GM12878 (cell line): ENCODE results near the gene LEMD1. TPM values are rescaled to one million over a fixed set of nuclear protein-coding genes. Genes with fewer than 3 reads are reported as not detected.

Experiments
- ATAC-seq: fragments of 200-7000 bp; cut with Tn5 transposase; 3 replicates; pipeline ENCODE4 v1.9.1; 2020; ENCODE audit warnings: mild to moderate bottlenecking, moderate library complexity
- BruUV-seq: library from RNA; stranded (reverse); fragments of 400-500 nt; replicated peaks from 2 replicates; lab custom pipeline; 2021; lab: Mats Ljungman, UMichigan
- CTCF ChIA-PET: fragments of 300-600 bp; sonication (Branson Sonifier 250); formaldehyde crosslinking; extraction: SDS; loops from one replicate; lab custom pipeline; 2021; ENCODE audit warnings: inconsistent platforms; lab: Yijun Ruan, JAX
- POLR2A ChIA-PET: fragments of 350-600 bp; formaldehyde crosslinking; extraction: SDS; loops from one replicate; lab custom pipeline; 2021; ENCODE audit warnings: inconsistent platforms; lab: Charles Lee
- RAD21 ChIA-PET: fragments of 300-600 bp; sonication (Branson Sonifier 250); formaldehyde crosslinking; loops from one replicate; lab custom pipeline; 2023; ENCODE audit warnings: antibody characterized with exemption; ENCODE audit not compliant: unreplicated experiment; lab: Charles Lee
- SMC1A ChIA-PET: fragments of 300-600 bp; sonication (Branson Sonifier 250); formaldehyde crosslinking; loops from one replicate; lab custom pipeline; 2023; ENCODE audit not compliant: unreplicated experiment, uncharacterized antibody; lab: Charles Lee
- DNase-seq: peaks from one replicate; pipeline ENCODE4 v3.0.0-alpha.2; 2011; ENCODE audit warnings: low read depth, low spot score
- FAIRE-seq: peaks from 3 replicates; lab custom pipeline; 2011; peaks lifted over from hg19 to GRCh38; lab: Jason Lieb, UNC
- H2AFZ ChIP-seq: 2 replicates; pipeline ENCODE4 v1.6.0; 2011; ENCODE audit warnings: low read depth, low read length, control low read depth; ENCODE audit not compliant: control insufficient read depth
- H3K27ac ChIP-seq: 2 replicates; pipeline ENCODE4 v1.5.1; 2011; ENCODE audit warnings: control low read depth; ENCODE audit not compliant: control insufficient read depth, insufficient read depth
- H3K27me3 ChIP-seq, 2 experiments: replicated peaks in 1 of 2; 2 replicates each; pipeline versions ENCODE4 v1.6.0 to v1.6.1; 2011; ENCODE audit warnings: low read length in 1 of 2; ENCODE audit not compliant: control insufficient read depth in 2 of 2, insufficient read depth in 2 of 2
- H3K36me3 ChIP-seq, 2 experiments: 2 replicates each; pipeline ENCODE4 v1.5.1; 2011; ENCODE audit warnings: low read length in 1 of 2; ENCODE audit not compliant: control insufficient read depth in 2 of 2, insufficient read depth in 2 of 2
- H3K4me1 ChIP-seq: 2 replicates; pipeline ENCODE4 v1.6.1; 2011; ENCODE audit warnings: mild to moderate bottlenecking, low read length, moderate library complexity, mixed read lengths; ENCODE audit not compliant: control insufficient read depth, insufficient read depth
- H3K4me2 ChIP-seq: 2 replicates; pipeline ENCODE4 v1.6.0; 2011; ENCODE audit warnings: control low read depth; ENCODE audit not compliant: control insufficient read depth, insufficient read depth
- H3K4me3 ChIP-seq: fragments of 200-600 bp; sonication (generic); 2 replicates; pipeline ENCODE4 v1.5.1; 2016
- H3K79me2 ChIP-seq: 2 replicates; pipeline ENCODE4 v1.6.0; 2011; ENCODE audit warnings: low read length; ENCODE audit not compliant: control insufficient read depth, insufficient read depth
- H3K9ac ChIP-seq: 2 replicates; pipeline ENCODE4 v1.8.0; 2011; ENCODE audit warnings: low read length, control low read depth, mixed read lengths; ENCODE audit not compliant: control insufficient read depth, insufficient read depth
- H3K9me3 ChIP-seq: replicated peaks from 3 replicates; pipeline ENCODE4 v1.5.1; 2011; ENCODE audit warnings: mild to moderate bottlenecking, low read length; ENCODE audit not compliant: control insufficient read depth, insufficient read depth
- H4K20me1 ChIP-seq: 2 replicates; pipeline ENCODE4 v1.6.0; 2011; ENCODE audit not compliant: control insufficient read depth, insufficient read depth
- BCL11A ChIP-seq: IDR thresholded peaks from 2 replicates; pipeline ENCODE4 v1.6.1; 2011; ENCODE audit warnings: low read depth, low read length
- BHLHE40 ChIP-seq, 2 experiments: fragments of 450-650 bp in 1 of 2; IDR thresholded peaks; 2 replicates each; pipeline ENCODE4 v1.6.1; 2011 to 2017; ENCODE audit warnings: low read depth in 2 of 2, borderline replicate concordance in 1 of 2, improper control_type of control experiment in 1 of 2, low read length in 1 of 2, mild to moderate bottlenecking in 1 of 2
- CBX5 ChIP-seq: sonication (generic); IDR thresholded peaks from 2 replicates; pipeline ENCODE4 v1.6.1; 2016; ENCODE audit warnings: low read depth, moderate library complexity, mild to moderate bottlenecking, inconsistent platforms
- CREM ChIP-seq: IDR thresholded peaks from 2 replicates; pipeline ENCODE4 v1.6.1; 2014; ENCODE audit warnings: antibody characterized with exemption, low read depth
- FOS ChIP-seq: IDR thresholded peaks from 3 replicates; pipeline ENCODE4 v1.6.1; 2011; ENCODE audit warnings: borderline replicate concordance; ENCODE audit not compliant: insufficient read length; ENCODE audit errors: extremely low read depth
- IKZF1 ChIP-seq: fragments of 450-650 bp; conservative IDR thresholded peaks from 2 replicates; pipeline ENCODE4 v1.6.1; 2017; ENCODE audit warnings: antibody characterized with exemption, mild to moderate bottlenecking
- PML ChIP-seq: IDR thresholded peaks from 2 replicates; pipeline ENCODE4 v1.6.1; 2012; ENCODE audit warnings: low read length, inconsistent platforms
- SIX5 ChIP-seq: IDR thresholded peaks from 2 replicates; pipeline ENCODE4 v1.6.1; 2011; ENCODE audit warnings: mild to moderate bottlenecking, low read depth, low read length, moderate library complexity; ENCODE audit not compliant: severe bottlenecking
- SREBF2 ChIP-seq: IDR thresholded peaks from 2 replicates; pipeline ENCODE4 v1.6.1; 2012; ENCODE audit warnings: mild to moderate bottlenecking, low read length
- WGBS: methylation state at CpG from one replicate; pipeline ENCODE4 v1.1.6; 2016; ENCODE audit warnings: low lambda C conversion rate; ENCODE audit not compliant: insufficient replicate concordance, insufficient coverage; ENCODE audit errors: missing lambda C conversion rate; 5-methylcytosine and 5-hydroxymethylcytosine counted together
- in situ Hi-C: fragments of 300-500 bp; cut with MboI; formaldehyde crosslinking; loops from 9 replicates; pipeline ENCODE4 v1.14.3; 2018; ENCODE audit warnings: mixed read lengths
- intact Hi-C: fragments of 100-400 bp; cut with micrococcal nuclease; formaldehyde crosslinking; loops from one replicate; pipeline ENCODE4 v1.14.2; 2022; ENCODE audit not compliant: unreplicated experiment
- polyA plus RNA-seq, 11 experiments: library from polyadenylated mRNA; depleted of rRNA in 4 of 11; unstranded in 6 of 11; stranded (reverse) in 5 of 11; fragments of >200 nt; fragmentation: Nextera tagmentation in 4 of 11; fragmentation: Illumina TruSeq in 1 of 11; extraction: Ambion mirVana in 4 of 11; extraction: Trizol in 1 of 11; gene quantifications; 1 replicate in 1 of 11; 2 replicates in 10 of 11; pipeline versions ENCODE4 v1.2.1 to v1.2.3, GENCODE V29; 2011 to 2016; ENCODE audit warnings: inconsistent platforms in 2 of 11, missing spikeins in 2 of 11, low read depth in 1 of 11
- total RNA-seq, 4 experiments: library from RNA; depleted of rRNA in 3 of 4; stranded (reverse); fragments of >200 nt in 3 of 4; fragmentation: Illumina TruSeq in 1 of 4; extraction: Trizol in 1 of 4; gene quantifications; 2 replicates each; pipeline versions ENCODE4 v1.2.1 to v1.2.3, GENCODE V29; 2013 to 2021
- TF ChIP-seq, protein P1 (sequence below): IDR thresholded peaks from 2 replicates; pipeline ENCODE4 v1.6.1; 2012; ENCODE audit warnings: mild to moderate bottlenecking, low read depth, low read length
- TF ChIP-seq, protein P2 (sequence below), 3 experiments: IDR thresholded peaks in 2 of 3; conservative IDR thresholded peaks in 1 of 3; 2 replicates each; pipeline ENCODE4 v1.5.1; 2011; ENCODE audit warnings: low read depth in 3 of 3, low read length in 3 of 3, mild to moderate bottlenecking in 3 of 3, control low read depth in 2 of 3, moderate library complexity in 2 of 3, inconsistent platforms in 1 of 3, mixed read lengths in 1 of 3; ENCODE audit not compliant: control insufficient read depth in 2 of 3, insufficient read depth in 1 of 3; ENCODE audit errors: extremely low read depth in 1 of 3
- TF ChIP-seq, protein P3 (sequence below): IDR thresholded peaks from 2 replicates; pipeline ENCODE4 v1.6.1; 2012; ENCODE audit warnings: low read depth, low read length, improper control_type of control experiment

LEMD1 gene
- total and polyA plus RNA-seq, 10 of the 15 experiments (the other 5 are each of a cell fraction or from before 2014, with no cell fraction given): 0.19 to 1.2 (median 0.26) TPM; not detected in 7

DNA sequence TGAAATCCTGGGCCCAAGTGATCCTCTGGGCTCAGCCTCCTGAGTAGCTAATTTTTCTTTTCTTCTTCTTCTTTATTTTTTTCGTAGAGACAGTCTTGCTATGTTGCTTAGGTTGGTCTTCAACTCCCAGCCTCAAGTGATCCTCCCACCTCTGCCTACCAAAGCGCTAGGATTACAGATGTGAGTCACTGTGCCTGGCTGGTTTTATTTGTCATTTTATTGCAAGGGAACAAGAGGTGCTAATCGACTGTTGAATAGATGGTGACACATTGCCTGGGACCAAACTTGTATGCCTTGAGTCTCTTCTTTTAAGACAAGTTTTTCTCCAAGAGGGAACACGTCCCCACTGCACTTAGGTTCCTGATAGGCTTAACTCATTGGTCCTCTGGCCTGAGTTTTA is 45.1 kb downstream of the LEMD1 start:
- Histone ChIP-seq H3K27ac (no peak overlapping the region), H3K36me3 (no peaks in the 10 kb centered on the region), H3K4me1 (no peaks in the 10 kb centered on the region), H3K9me3 (no peaks in the 10 kb centered on the region), H3K4me2 (no peak overlapping the region), H3K79me2 (no peaks in the 10 kb centered on the region), H4K20me1 (no peaks in the 10 kb centered on the region), H2AFZ (no peak overlapping the region), H3K4me3 (no peak overlapping the region), H3K9ac (no peak overlapping the region), H3K27me3 (peaks cover 5 to 6% of the 10 kb centered on the region in 2 experiments)
- ChIA-PET RAD21 (no interaction called here), CTCF (no interaction called here), SMC1A (interaction anchor here (0.6 to 0.9 kb wide), 2 partner anchors 139 to 143 kb away, joined by 3 to 5 read pairs; no protein-coding TSS in a partner anchor), POLR2A (no interaction called here)
- no peak for DNase-seq
- in situ Hi-C loops: no loop called here
- WGBS: 1% methylated on average over 4 of the region's 4 CpGs
- intact Hi-C loops: no loop called here
- FAIRE-seq: no peak
- TF ChIP-seq, protein P1, sequence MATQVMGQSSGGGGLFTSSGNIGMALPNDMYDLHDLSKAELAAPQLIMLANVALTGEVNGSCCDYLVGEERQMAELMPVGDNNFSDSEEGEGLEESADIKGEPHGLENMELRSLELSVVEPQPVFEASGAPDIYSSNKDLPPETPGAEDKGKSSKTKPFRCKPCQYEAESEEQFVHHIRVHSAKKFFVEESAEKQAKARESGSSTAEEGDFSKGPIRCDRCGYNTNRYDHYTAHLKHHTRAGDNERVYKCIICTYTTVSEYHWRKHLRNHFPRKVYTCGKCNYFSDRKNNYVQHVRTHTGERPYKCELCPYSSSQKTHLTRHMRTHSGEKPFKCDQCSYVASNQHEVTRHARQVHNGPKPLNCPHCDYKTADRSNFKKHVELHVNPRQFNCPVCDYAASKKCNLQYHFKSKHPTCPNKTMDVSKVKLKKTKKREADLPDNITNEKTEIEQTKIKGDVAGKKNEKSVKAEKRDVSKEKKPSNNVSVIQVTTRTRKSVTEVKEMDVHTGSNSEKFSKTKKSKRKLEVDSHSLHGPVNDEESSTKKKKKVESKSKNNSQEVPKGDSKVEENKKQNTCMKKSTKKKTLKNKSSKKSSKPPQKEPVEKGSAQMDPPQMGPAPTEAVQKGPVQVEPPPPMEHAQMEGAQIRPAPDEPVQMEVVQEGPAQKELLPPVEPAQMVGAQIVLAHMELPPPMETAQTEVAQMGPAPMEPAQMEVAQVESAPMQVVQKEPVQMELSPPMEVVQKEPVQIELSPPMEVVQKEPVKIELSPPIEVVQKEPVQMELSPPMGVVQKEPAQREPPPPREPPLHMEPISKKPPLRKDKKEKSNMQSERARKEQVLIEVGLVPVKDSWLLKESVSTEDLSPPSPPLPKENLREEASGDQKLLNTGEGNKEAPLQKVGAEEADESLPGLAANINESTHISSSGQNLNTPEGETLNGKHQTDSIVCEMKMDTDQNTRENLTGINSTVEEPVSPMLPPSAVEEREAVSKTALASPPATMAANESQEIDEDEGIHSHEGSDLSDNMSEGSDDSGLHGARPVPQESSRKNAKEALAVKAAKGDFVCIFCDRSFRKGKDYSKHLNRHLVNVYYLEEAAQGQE: no peak
- TF ChIP-seq, protein P2, sequence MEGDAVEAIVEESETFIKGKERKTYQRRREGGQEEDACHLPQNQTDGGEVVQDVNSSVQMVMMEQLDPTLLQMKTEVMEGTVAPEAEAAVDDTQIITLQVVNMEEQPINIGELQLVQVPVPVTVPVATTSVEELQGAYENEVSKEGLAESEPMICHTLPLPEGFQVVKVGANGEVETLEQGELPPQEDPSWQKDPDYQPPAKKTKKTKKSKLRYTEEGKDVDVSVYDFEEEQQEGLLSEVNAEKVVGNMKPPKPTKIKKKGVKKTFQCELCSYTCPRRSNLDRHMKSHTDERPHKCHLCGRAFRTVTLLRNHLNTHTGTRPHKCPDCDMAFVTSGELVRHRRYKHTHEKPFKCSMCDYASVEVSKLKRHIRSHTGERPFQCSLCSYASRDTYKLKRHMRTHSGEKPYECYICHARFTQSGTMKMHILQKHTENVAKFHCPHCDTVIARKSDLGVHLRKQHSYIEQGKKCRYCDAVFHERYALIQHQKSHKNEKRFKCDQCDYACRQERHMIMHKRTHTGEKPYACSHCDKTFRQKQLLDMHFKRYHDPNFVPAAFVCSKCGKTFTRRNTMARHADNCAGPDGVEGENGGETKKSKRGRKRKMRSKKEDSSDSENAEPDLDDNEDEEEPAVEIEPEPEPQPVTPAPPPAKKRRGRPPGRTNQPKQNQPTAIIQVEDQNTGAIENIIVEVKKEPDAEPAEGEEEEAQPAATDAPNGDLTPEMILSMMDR (IDR thresholded peaks at IDR 0.05 in 2 of 3, conservative IDR thresholded peaks at IDR 0.05 in 1 of 3; ENCODE audit: control insufficient read depth in 2 of 3, extremely low read depth in 1 of 3, insufficient read depth in 1 of 3, low read depth in 3 of 3, low read length in 3 of 3): no peak
- TF ChIP-seq, protein P3, sequence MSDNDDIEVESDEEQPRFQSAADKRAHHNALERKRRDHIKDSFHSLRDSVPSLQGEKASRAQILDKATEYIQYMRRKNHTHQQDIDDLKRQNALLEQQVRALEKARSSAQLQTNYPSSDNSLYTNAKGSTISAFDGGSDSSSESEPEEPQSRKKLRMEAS: no peak
- no peak for TF ChIP-seq SREBF2
- no peak for TF ChIP-seq IKZF1
- TF ChIP-seq CREM: no peak
- no peak for TF ChIP-seq CBX5
- TF ChIP-seq PML: no peak
- no peak for TF ChIP-seq FOS
- no peak for TF ChIP-seq BCL11A
- no peak for TF ChIP-seq BHLHE40 (IDR thresholded peaks at IDR 0.05; ENCODE audit: borderline replicate concordance in 1 of 2, low read depth in 2 of 2, low read length in 1 of 2)
- TF ChIP-seq SIX5: no peak
- no TSS peak for BruUV-seq
- no peak for ATAC-seq
